NCI-H2196 treated with DMSO at 0.1 percent for 48 hours (cell line): ENCODE results near the gene ARHGEF38.
"Not testable (repeated sequence)": the region's sequence is repeated elsewhere in the genome, so short reads cannot be mapped to it uniquely, and the experiment has no call there.

Source experiments
- DNase-seq: peaks from one replicate; lab custom pipeline; 2025; ENCODE audit not compliant: unreplicated experiment; lab: John Stamatoyannopoulos, UW

ARHGEF38 gene

DNA sequence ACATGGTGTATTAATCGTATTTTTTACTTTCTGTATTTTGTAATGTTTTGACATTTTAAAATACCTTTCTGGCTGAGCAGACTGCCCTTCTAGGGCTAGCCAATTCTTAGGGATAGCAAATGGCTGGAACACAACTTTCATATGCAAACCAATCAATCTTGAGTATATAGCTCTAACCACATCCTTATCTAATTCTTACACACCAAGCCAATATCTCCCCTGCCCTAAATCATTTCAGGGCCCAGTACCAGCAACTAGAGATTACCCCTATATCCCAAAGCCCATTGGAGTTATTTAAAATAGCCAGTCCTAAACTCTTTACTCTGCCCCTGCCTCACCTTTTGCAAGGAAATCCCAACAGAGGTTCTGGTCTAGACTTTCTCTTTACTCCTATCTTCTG lies 97.8 kb downstream of the ARHGEF38 start:
- DNase-seq, result no peak

DNA sequence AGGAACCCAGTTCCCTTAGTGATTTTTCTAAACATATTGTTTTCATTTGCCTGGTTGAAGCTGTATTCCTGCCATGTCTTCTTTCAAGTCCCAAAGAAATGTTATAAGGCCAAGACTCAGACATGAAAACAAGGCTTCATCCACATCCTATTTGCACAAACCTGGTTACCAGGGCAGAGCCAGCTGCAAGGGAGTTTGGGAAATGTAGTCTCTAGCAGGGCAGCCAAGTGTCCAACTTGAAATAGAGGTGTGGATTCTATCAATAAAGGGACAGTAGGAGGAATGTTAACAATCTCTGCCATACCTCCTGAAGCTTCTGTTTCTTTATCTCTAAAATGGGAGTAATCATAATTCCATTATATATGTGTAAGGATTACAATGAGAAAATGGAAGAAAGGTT lies 99.5 kb downstream of the ARHGEF38 start:
- DNase-seq, result no peak

DNA sequence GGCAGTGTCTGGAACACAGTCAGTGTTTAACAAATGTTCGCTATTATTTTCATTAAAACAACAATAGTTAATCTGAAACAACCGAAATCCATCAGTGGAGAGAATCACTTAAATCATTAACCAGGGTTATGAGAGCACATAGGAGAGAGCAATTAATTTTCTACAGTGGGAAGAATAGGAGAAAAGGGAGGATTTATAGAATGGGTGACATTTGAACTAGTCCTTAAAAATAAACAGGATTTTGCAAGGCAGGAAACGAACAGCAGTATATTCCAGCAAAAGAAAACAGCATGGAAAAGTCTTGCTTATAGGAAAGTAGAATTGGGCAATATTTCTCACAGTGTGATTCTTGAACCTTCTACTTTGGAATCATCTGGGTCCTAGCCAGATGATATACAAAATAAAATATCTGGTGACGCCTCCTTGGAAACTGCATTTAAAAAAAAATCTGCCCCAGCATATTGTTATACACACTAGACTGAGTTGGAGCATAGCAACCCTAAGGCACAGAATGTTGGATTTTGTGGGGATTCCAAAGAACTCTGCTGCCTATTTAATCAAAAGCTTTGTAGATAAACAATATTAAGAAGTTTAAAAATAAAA lies 100.0 kb downstream of the ARHGEF38 start:
- DNase-seq, result no peak

DNA sequence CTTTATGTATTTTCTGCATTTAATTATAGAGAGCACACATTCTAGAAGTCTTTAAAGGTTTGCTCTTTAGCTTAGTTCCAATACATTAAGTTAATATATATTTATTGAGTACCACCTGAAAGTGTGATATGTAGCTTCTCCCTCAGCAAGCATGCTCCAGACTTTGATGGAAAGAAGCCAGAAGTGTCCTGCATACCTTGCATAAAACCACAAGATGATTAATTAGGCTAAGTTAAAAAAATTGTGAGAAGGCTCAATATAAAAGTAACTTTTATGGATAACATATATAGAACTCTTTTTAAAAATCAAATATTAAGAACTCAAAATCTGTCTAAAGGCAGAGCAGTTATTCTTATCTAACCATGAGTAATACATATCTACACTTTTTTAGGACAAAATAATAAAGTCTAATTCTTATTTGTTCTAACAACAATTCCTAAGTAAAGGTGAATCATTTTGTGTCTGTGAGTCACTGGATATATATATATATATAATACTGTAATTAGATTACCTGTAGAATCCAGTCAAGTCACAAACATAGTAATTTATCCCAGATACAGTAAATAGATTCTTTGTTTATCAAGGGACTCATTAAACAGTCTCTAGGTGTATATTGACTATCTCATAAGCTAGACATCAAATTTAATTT lies 104.8 kb downstream of the ARHGEF38 start:
- no peak for DNase-seq

DNA sequence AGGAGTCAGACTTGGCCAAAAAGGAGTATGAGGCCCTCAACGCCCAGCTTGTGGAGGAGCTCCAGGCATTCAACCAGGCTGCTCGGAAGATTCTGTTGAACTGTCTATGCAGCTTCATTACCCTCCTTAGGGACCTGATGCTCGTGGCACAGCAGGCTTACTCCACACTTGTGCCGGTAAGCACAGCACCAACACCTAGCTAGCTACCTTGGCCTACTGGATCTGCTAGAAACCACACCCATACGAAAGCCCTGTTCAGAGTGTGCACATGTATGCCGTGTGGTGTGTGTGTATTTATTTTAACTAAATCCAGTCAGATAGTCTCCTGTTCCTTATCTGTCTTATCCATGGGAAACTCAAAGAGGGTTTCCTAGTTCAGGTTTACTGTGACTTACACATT lies 106.8 kb downstream of the ARHGEF38 start:
- no peak for DNase-seq

DNA sequence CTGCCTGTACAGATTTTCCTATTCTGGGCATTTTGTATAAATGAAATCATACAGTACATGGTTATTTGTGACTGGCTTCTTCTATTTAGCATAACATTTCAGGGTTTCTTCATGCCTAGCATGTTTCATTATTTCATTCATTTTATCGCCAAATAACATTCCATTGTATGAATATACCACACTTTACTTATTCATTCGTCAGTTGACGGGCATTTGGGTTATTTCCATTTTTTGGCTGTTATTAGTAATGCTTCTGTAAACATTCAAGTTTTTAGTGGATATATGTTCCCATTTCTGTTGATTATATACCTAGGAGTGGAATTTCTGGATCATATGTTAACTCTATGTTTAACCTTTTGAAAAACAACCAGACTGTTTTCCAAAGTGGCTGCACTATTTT lies 108.6 kb downstream of the ARHGEF38 start:
- no peak for DNase-seq

DNA sequence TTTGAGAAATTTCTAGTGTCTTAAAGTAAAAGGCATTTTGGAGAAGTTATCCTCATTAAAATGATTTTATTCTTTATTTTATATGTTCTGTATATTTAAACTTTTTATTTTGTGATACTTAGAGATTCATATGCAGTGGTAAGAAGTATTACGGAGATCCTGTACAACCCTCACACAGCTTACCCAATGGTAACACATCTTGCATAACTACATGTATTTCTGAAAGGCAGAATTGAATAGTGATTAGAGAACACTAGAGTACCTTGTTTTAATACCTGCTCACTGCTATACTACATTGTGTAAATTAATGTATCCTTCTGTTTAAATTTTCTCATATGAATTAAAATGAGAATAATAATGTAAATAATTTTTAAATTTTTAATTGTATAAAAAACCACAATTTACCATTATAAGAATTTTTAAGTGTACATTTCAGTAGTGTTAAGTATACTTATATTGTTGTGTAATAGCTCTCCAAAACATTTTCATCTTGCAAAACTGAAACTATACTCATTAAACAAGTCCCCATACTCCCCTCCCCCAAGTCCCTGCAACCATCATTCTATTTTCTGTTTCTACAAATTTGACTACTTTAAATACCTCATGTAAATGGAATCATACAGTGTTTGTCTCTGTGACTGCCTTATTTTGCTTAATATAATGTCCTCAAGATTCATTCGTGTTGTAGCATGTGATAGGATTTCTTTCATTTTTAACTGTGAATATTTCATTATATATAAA lies 110.7 kb downstream of the ARHGEF38 start:
- no peak for DNase-seq

DNA sequence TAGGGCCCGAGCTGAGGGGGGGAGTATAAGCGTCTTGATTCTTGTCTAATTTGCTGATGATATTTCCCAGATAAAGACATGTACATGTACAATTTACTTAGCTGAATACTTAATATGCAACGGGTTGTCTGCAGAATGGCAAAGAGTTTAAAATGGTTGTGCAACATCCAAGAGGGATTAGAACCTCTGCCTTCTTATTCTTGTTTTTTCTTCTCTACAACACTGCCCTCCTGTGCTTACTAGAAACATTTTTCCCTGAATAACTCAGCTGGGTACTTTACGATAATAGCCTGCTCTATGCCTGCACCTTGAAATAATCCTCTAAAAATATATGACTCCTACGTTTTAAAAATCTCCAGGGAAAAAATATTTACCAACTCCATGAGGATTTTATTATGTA lies 114.3 kb downstream of the ARHGEF38 start:
- peak; percentile 13 for DNase-seq

DNA sequence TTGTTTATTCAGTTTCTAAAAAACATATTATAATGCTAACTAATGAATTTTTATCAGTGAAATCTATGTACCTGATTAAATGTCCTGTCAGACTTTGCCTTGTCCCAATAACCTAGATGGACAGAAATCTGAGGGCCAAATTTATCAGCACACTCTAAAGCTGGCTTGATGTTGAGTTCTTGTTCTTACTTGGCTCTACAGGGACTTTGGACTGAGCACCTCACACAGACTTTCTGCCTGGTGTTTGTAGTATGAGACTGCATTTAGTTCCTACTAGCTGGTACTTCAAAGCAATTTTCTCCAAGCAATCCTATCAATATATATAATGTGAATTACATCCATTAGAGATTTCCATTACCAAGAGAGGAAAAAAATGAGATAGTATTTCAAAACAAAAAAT lies 118.3 kb downstream of the ARHGEF38 start:
- DNase-seq, result no peak

DNA sequence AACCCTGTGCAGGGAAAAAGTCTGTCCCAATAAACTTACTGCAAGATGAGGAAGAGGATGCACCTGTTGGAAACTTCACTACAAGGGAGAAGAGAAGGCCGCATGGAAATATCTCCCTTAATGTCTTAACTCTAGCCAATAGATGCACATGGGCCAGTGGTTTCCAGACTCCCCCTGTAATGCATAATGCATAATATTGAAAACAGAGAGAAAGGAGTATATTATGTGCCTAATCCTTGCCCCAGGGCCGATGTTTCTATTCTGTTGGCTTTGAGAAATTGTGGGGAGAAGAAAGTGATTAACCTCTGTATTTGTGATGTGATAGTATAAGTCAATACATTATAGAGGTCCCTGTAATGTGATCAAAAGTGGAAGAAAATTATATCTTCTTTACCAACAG lies 118.9 kb downstream of the ARHGEF38 start:
- no peak for DNase-seq

DNA sequence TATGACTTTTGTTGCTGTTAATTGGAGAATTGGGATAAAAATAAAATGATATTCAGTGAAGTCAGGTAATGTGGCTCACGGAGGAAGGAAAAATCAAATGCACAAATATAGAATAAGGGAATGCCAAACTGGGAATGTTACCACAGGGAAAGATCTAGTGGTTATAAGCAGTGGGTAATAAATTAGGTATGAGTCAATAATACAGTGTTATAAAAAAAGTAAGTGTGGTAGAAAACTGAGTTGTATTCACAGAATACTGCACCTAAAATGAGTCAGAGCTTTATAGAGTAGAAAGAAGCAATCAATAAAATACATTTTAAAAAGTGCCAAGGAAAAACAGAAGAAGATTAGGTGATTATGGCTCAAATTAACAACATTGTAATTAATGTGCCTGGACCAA lies 121.6 kb downstream of the ARHGEF38 start:
- DNase-seq, result no peak

DNA sequence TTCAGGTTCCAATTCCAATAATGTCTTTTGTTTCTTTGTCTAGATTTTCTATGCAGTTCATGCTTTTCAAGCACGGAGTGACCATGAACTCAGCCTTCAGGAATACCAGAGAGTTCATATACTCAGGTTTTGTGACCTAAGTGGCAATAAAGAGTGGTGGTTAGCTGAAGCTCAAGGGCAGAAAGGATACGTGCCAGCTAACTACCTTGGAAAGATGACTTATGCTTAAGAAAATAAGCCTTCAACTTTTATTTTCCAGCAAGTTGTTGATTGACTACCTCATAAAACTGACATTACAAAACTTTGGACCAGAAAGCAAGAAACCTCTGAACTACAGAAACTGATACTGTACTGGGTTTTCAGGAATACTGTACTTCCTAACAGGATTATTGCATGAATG lies 125.3 kb downstream of the ARHGEF38 start:
- no peak for DNase-seq

DNA sequence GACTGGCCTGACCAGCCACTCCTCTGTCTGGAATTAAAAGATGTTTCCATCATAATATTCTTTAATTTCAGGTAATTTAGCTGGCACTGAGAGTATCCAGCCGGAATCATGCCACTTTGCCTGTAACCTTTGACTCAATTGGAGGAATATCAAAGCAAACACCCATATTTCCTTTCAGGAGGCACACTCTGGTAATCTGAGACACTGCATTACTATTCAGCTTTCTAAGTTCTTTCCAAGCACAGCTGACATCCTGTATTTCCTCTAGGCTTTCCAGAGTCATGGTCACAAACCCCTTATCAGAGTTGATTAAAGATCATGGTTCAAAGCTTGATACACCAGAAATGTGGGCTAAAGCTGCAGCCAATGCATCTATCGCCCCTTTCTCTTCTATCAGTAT lies 126.8 kb downstream of the ARHGEF38 start:
- peak; percentile 6 for DNase-seq

DNA sequence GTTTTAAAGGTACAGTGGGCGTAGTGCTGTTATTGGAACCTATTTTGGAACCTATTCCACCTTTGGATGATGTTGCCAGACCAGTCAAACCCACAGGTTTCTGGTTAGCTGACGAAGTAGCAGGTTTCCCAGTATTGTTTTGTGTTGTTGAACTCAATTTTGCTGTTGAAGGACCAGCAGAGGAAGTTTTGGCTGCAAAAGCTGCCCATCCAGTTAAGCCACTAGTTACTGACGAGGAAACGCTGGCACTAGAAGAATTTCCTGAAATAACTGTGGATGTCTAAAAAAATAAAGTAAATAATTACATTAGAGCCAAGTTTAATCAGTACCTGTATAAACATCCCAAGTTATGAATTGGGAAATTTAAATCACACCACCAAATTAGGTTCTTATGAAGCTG lies 130.6 kb downstream of the ARHGEF38 start:
- DNase-seq, result no peak

DNA sequence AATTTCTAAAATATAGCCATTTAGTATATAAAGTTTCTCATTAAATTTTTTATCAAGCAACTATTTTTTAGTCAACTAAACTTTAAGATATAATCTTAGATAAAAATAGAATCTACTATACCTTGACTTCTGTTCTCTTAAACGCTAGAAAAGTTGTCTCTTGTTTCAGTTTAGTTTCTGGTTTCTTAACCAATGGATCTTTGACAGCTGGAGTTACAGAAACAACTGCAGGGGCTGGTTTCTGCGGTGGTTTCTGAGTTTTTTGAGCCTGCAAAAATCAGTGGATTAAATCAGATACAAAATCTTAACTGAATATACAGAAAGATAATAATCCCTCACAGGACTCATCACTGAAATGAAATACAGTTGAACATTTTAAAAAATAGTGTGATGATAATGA lies 134.2 kb downstream of the ARHGEF38 start:
- DNase-seq, result no peak

DNA sequence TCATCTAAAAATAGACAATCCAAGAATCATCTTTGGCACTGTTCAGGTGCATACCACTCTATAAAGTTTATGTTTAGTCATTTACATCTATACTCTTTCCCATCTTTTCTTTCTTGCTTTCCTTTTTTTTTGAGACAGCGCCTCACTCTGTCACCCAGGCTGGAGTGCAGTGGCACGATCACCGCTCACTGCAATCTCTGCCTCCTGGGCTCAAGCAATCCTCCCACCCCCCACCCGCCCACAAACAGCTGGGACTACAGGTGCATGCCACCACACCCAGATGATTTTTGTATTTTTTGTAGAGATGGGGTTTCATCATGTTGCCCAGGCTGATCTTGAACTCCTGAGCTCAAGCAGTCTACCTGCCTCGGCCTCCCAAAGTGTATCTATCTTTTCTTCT lies 142.4 kb downstream of the ARHGEF38 start:
- not testable (repeated sequence) for DNase-seq

DNA sequence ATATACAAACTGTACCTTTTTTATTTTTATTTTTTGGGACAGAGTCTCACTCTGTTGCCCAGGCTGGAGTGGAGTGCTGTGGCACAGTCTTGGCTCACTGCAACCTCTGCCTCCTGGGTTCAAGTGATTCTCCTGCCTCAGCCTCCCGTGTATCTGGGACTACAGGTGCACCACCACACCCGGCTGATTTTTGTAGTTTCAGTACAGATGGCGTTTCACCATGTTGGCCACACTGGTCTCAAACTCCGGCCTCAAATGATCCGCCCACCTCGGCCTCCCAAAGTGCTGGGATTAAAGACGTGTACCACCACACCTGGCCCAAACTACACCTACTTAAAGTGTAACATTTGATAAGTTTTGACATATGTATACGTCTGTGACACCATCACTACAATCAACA lies 143.4 kb downstream of the ARHGEF38 start:
- DNase-seq, result not testable (repeated sequence)

DNA sequence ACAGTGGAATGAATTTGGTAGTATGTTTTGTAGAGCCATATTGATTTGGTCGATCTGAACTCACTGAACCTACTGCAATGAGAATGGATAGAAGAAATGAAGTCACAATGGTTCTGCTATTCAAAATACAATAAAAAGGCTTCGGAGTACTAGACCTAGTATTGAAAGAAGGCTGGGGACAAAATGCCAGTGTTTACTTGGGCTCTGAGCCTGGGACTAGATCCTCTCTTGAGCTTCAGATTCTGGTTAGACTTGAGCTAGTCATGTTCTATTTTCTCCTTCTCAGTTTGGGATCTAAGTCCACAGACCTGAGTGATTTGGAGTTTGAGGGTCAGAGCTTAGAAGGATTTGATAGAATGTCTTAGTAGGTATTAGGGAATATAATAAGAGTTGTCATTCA lies 146.2 kb downstream of the ARHGEF38 start:
- DNase-seq, result no peak

DNA sequence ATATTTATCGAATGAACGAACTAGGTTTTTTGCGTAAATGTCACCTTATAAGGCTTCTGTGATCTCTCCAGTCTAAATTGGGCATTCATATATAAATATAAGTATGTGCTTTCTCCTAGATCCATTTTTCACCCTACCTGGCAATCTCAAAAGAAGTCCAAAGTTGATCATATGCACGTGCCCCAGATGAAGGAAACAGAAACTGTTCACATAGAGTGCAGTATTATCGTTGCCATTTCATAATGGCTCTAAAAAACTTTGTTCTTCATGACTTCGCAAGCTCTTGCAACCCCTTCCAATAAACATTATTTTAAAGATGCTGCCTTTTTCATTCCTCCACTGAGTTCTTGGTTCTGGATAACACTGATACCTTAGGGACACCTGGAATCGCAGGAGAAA lies 155.4 kb downstream of the ARHGEF38 start:
- no peak for DNase-seq

DNA sequence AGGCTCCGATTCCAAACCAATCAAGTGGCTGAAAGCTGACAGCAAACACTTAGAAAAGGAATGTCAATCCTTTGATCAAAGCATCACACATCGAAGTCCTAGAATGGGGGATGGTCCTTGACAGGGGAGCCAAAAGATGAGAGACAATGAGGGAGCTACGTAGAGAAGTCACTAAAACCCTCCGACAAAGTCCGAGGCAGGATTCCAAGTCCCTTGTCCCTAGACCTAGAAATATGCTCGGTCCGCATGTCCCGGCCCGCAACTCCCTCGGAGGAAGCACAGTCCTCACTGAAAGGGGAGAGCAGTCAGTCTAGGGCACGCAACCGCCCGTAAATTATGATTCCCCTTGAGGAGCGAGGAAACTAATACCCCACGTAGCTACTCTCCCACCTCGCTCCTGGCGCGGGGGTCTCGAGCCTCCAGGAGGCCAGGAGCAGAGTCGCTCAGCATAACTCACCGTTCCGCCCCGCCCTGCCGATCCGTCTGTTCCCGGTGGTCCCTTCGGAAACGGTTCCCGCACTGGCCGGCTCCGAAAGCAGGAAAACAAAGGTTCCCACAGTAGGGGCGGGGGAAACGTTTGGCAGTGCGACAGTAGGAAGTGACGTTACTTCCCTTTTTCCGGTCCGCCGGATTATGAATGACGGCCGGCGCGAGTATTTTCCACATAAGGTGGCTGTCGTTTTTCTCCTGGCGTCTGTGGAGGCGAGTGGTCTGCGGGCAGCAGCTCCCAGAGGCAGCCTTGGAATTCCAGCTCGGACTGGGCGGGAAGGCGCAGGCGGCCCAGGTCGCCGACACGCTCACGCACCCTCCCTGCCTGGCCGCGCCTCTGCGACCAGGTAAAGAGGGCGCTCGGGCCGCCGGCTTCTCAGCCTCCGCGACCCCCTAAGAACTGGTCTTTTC lies 156.0 kb downstream of the ARHGEF38 start, which contains the start of the genes GSTCD and INTS12:
Gene GSTCD, plus strand, starts transcription at position 604 of the 900 bp plus-strand sequence. CDS start 8,830 bp downstream, outside the sequence.
Gene INTS12, minus strand, starts transcription at position 509 of the 900 bp plus-strand sequence. CDS start 8,684 bp downstream, outside the sequence.
- peak; percentile 41 for DNase-seq

DNA sequence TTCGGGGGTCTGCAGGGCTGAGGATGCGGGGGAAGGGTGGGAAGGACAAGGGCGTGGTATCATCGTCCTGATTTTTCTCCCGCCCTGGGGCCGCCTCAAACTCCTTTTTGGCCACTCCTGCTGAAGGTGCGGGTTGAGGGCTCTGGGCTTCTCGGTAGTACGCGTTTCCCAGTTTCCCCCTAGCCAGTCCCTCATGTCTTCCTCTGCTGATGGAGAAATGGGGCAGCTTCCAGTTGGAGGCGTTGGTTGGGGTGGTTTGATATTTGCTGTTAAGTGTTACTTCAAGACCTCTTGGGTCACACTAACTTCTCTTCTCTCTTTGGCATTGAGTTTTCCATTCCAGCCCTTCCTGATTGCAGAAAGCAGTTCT lies 156.6 kb downstream of the ARHGEF38 start:
- no peak for DNase-seq
